GM18508 (cell line): ENCODE data around the gene FRMD5.

Experiments
- ATAC-seq: cut with Tn5 transposase; IDR thresholded peaks from one replicate; pipeline ENCODE4 v1.9.1; 2021; ENCODE audit warnings: moderate number of reproducible peaks; ENCODE audit not compliant: insufficient read depth, unreplicated experiment

FRMD5 gene

DNA sequence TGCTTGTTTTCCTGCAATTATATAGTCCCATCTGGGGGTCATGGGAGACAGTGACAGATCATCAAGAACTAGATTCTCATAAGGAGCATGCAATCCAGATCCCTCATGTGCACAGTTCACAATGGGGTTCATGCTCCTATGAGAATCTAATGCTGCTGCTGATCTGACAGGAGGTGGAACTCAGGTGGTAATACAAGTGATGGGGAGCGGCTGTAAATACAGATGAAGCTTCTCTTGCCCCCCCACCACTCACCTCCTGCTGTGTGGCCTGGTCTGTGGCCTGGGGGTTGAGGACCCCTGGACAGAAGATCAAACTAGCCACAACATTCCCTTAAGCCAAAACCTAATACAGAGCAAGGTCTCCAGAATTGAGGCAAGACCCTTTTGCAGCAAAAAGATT is 207.1 kb downstream of the FRMD5 start:
- no peak for ATAC-seq

GRCh38 chr15:43985976-43986680 is 208.9 kb downstream of the FRMD5 start:
- ATAC-seq: no peak

GRCh38 chr15:43981576-43981975 is 213.5 kb downstream of the FRMD5 start:
- ATAC-seq: no peak

DNA sequence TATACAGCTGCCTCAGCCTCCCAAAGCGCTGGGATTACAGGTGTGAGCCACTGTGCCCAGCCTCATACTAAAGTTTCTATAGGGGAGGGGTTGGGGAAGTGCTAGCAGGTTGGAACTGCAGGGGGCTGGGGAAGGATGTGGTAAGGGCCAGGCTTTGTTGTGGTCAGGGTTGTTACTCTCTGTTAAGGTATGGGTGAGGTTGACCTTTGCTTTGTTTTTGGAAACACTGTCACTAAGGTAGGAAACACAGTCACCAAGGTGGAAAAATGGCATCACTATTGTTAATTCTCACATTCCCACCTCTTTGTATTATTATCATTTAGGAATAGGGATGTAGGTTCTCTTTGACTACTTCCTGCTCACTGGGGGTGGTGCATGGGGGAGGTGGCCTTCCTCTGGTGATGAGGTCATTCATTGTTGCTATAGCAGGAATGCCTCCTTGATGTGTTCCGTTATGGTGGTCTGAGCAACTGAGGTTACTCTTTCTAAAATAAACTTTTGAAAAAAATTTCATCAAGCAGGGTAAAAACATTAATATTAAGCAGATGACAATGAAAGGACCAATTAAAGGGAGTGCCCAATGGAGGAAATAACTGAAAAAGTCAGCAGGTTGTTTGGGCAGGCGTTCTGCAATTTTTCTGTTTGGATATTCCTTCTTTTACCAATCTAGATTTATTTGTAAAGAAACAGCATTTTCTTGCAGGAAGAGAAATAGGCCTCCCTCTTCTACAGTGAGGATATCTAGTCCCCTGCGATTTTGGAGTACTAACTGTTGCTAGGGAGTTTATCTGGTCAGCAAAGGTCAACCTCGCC is 217.8 kb downstream of the FRMD5 start:
- ATAC-seq: no peak

DNA sequence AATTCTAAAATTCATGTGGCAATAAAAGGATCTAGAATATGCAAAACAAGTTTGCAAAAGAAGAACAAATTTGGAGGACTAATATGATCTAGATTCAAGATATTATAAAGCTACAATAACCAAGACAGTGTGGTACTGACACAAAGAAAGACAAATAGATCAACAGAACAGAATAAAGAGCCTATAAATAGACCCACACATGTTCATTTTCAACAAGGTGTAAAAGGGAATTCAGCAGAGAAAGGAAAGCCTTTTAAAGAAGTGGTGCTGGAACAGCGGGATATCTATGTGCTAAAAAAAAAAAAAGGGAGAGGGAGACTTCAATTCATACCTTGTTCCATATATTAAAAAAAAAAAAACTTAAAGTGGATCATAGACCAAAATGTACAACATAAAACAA is 219.3 kb downstream of the FRMD5 start:
- no peak for ATAC-seq

DNA sequence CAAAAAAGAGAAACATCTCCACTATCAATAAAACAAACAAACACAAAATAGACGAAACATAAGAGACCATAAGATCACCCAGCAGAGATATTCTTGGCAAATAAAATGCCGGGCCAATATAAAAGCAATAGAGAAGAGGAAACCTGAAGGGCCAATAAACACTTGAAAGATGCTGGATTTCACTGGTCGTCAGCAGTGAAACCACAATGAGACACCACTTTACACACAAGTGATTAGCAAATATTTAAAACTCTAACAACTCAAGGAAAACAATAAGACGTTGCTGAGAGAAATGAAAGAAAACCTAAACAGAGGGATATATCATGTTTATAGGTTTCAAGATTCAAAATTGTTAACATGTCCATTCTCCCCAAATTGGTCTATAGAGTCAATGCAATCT is 219.7 kb downstream of the FRMD5 start:
- ATAC-seq: no peak

DNA sequence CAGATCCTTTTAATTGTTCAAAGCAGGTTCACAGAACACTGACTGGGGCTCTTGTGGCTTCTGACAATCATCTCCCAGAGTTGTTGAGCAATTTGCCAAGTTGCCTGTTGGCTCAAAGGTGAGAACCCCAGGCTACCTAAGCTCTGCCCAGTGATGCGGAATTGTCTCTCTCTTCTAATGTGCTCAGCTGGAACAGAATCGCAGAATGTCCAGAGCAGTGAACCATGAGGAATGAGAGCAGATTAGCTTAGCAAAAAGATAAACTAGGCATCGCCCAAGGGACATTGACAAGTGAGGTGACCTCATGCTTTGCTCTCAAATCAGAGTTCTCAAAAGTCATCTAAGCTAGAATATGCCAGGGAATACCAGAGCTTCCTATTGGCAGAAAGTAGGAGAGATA is 220.2 kb downstream of the FRMD5 start:
- no peak for ATAC-seq

DNA sequence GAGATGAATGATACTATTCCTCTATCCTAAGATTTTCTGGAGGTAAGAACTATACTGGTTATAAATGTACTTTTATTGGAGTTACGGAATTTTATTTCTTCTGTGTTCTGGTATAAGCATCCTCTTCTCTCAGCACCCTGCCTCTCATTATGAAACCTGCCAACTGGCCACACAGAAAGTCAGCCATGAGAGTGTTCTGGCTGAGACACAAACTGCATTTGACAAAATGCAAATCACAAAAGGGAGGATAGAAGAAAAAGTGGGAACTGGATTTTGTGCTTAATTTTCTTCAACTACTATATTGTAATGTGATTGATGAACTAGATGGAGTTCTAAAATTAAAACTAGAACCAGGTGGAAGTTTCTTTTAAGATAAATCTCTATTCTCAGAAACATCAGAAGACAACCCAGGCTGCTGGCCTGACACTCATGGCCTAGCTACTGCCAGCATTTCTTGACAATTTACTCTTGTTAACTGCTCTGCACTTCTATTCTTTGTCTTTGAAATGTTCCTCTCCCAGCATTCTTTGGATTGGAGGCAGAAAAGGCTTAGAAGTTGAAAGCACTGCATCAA is 225.2 kb downstream of the FRMD5 start:
- no peak for ATAC-seq

DNA sequence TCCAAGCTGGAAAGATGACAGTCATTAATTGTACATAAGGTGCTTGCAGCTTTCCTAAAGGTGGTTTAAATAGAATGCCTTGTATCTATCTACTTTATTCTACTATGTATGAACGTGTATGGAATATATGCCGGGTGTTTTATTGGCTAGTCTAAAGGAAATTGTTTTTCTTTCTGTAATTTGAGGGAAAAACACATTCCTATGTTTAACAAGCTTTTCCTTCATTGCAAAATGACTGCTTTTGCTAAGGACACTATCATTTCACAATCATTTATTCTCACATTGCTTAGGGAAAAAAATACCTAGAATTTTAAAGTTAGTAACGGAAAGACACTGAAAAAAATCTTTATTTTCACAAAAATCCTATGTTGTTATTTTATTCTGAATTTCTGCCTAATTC is 226.5 kb downstream of the FRMD5 start:
- no peak for ATAC-seq

DNA sequence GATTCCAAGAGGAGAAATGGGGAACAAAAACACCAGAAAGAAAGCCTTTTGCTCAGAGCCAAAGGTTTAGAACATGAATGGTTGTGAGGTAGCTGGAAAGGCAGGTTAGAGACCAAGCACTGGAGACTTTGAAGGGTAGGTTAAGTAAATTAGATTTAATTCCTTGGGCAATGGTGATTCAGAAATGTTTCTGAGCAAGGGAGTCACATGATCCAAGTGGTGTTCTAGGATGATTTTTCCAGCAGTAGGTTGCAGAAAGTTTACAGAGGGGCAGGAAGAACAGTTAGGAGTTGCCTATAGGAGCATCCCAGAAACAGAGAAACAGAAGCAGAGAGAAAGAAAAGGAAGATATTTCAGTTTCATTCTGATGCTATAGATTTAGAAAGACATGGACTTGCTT is 228.4 kb downstream of the FRMD5 start:
- no peak for ATAC-seq

DNA sequence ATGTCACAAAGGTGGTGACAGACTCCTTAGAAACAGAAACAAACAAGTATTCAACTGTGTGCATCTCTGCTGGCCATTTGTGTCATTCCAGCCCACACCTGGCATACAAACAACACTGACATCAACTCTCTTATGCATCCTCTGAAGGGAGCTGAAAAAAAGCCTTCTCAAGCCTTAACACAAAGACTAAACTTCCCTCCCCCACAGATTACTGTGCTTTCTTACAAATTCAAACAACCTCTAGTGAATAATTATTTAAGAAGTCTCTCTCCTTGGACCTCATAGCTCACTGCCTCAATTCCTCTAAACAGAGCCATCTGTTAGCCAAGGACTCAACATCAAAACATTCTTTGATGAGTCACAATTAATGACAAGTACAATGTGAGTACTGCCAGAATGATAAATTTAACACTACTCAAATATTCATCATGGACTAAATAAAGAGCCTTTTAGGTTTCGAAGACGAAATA is 236.2 kb downstream of the FRMD5 start:
- no peak for ATAC-seq

- peak; percentile 62 for ATAC-seq
Observed at GRCh38 chr15:43957724-43958123, 237.3 kb downstream of the FRMD5 start.

DNA sequence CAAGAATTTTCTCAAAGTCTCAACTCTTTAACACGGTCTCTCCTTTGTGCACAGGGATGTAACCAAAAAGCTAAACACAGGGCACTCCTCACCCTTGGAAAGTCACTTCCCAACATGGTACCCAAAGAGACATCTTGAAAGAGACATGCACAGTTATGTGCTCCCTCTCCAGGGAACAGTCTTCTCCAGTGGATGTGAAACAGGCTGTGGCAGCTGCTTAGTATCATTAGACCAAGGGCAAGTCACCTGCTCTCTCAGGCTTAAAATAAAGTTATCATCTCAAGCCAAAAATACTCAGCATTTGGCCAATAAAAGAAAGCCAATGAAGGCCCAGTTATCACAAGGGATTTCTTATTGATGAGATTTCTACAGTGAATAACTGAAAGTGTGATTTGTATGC is 239.9 kb downstream of the FRMD5 start:
- no peak for ATAC-seq

- ATAC-seq: no peak
Observed at GRCh38 chr15:43954181-43954621, 240.9 kb downstream of the FRMD5 start.

DNA sequence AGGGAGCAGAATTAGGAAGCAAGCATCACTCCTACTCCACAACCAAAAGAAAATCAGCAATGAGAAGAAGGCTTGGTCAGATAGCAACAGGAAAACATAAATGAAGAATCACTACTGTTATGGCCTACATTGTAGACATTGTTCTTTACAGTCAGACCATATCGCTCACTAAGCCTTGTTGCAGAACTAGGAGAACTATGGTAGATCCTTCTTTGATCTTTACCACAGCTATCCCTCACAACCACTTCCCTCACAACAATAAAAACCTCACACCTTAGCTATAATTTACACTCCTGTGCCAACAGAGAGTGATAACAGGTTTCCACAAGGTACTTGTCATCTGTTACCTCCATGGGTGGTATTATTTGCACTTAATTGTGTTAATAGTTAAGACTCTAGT is 241.7 kb downstream of the FRMD5 start:
- ATAC-seq: no peak

DNA sequence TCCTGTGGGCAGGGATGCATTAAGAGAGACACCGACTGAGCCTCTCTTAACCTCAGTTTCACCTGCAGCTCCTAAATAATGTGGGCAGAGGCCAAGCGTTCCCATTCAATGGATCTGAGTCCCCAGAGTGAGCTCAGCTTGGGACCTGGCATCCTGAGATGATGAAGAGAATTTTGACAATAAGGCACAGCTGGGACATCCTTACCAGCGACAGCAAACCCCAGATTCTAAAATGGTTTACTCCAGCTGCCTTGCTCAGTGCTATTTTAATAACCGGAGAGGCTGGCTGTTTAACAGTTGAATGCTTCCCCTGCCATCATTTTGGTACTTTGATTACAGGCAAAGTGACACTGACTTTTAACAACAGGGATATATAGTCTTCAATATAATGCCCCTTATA is 244.5 kb downstream of the FRMD5 start:
- ATAC-seq: no peak

- ATAC-seq: peak; percentile 78
Observed at GRCh38 chr15:43948691-43949325, 246.3 kb downstream of the FRMD5 start.

- ATAC-seq: no peak
Observed at GRCh38 chr15:43943511-43943910, 251.6 kb downstream of the FRMD5 start.

DNA sequence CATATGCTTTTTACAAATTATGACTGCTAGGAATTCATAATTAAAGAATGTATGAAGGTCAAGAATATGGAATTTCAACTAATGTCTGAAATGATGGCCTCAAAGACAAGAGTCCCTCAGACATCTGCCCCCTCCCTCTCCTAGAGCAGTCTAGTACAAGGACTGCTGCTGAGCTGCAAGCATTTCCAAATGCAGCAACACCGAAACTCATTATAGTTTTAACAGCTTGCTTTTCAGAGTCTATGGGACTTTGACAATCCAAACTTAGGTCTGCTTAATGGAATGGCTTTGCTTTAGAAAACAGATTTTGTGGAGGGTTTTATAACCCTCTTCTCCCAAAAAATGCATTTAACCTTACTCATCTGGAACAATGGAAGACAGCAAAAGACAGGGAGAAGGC is 252.9 kb downstream of the FRMD5 start:
- no peak for ATAC-seq

GRCh38 chr15:43941555-43941954 is 253.5 kb downstream of the FRMD5 start:
- no peak for ATAC-seq

DNA sequence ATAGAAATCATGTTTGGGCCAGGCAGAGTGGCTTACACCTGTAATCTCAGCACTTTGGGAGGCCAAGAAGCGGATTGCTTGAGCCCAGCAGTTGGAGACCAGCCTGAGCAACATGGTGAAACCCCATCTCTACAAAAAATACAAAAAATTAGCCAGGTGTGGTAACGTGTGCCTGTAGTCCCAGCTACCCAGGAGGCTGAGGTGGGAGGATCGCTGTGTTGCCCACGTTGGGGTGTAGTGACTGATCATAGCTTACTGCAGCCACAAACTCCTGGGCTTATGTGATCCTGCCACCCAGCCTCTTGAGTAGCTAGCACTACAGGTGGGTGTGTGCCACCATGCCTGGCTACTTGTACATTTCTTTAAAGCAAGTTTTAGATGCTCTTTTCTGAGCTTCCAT is 254.0 kb downstream of the FRMD5 start:
- ATAC-seq: no peak
